HepG2 (cell line): ENCODE data around the gene DNAJC12. TPM values are rescaled to one million over a fixed set of nuclear protein-coding genes. Genes with fewer than 3 reads are reported as not detected.

Source experiments
- ARHGAP35 ChIP-seq: sonication (generic); formaldehyde crosslinking; IDR thresholded peaks from 2 replicates; pipeline ENCODE4 v1.9.0; 2022; ENCODE audit warnings: mild to moderate bottlenecking, inconsistent platforms, moderate library complexity, missing genetic modification reagents, borderline replicate concordance
- CSRNP1 ChIP-seq: sonication (generic); formaldehyde crosslinking; IDR thresholded peaks from 2 replicates; pipeline ENCODE4 v1.8.1; 2023; ENCODE audit warnings: mild to moderate bottlenecking, missing genetic modification reagents
- ELK4 ChIP-seq: sonication (generic); formaldehyde crosslinking; IDR thresholded peaks from 2 replicates; pipeline ENCODE4 v1.9.0; 2021; ENCODE audit warnings: missing genetic modification reagents, borderline replicate concordance
- EP300 ChIP-seq, 3 experiments: sonication (generic) in 1 of 3; formaldehyde crosslinking in 1 of 3; IDR thresholded peaks; 2 replicates each; pipeline versions ENCODE4 v1.5.1 to v1.6.1; 2011 to 2020; ENCODE audit warnings: low read depth in 2 of 3, low read length in 2 of 3, borderline replicate concordance in 1 of 3, improper control_type of control experiment in 1 of 3, mild to moderate bottlenecking in 1 of 3, missing genetic modification reagents in 1 of 3, moderate library complexity in 1 of 3
- ISX ChIP-seq: sonication (generic); formaldehyde crosslinking; conservative IDR thresholded peaks from 2 replicates; pipeline ENCODE4 v1.5.0; 2020; ENCODE audit warnings: missing genetic modification reagents
- JDP2 ChIP-seq: sonication (generic); formaldehyde crosslinking; IDR thresholded peaks from 2 replicates; pipeline ENCODE4 v1.8.1; 2022; ENCODE audit warnings: missing genetic modification reagents, borderline replicate concordance
- NFYB ChIP-seq: sonication (generic); formaldehyde crosslinking; IDR thresholded peaks from 2 replicates; pipeline ENCODE4 v1.4.0; 2020; ENCODE audit warnings: missing genetic modification reagents
- PLSCR1 ChIP-seq: sonication (generic); formaldehyde crosslinking; IDR thresholded peaks from 2 replicates; pipeline ENCODE4 v1.5.0; 2020; ENCODE audit warnings: missing genetic modification reagents, mild to moderate bottlenecking, borderline replicate concordance
- POLR2G ChIP-seq: fragments of 200-400 bp; formaldehyde crosslinking; IDR thresholded peaks from 2 replicates; pipeline ENCODE4 v1.6.1; 2018; ENCODE audit warnings: mild to moderate bottlenecking, low read depth, low read length, moderate library complexity
- PRMT3 ChIP-seq: sonication (generic); formaldehyde crosslinking; IDR thresholded peaks from 2 replicates; pipeline ENCODE4 v1.8.1; 2022; ENCODE audit warnings: low read depth, mild to moderate bottlenecking, moderate library complexity, missing genetic modification reagents, borderline replicate concordance
- SAFB2 ChIP-seq: sonication (generic); formaldehyde crosslinking; IDR thresholded peaks from 2 replicates; pipeline ENCODE4 v1.5.1; 2020; ENCODE audit warnings: missing genetic modification reagents, low read depth, mild to moderate bottlenecking, borderline replicate concordance
- SMARCC2 ChIP-seq: fragments of 450-650 bp; IDR thresholded peaks from 2 replicates; pipeline ENCODE4 v1.6.1; 2017; ENCODE audit warnings: antibody characterized with exemption, mild to moderate bottlenecking
- STAG1 ChIP-seq: sonication (generic); formaldehyde crosslinking; IDR thresholded peaks from 2 replicates; pipeline ENCODE4 v1.4.0; 2020; ENCODE audit warnings: missing genetic modification reagents
- TBP ChIP-seq: sonication (generic); formaldehyde crosslinking; IDR thresholded peaks from 2 replicates; pipeline ENCODE4 v1.5.0; 2020; ENCODE audit warnings: missing genetic modification reagents
- ZBTB10 ChIP-seq: sonication (generic); formaldehyde crosslinking; IDR thresholded peaks from 2 replicates; pipeline ENCODE4 v1.4.0; 2020; ENCODE audit warnings: missing genetic modification reagents, borderline replicate concordance
- ZNF207 ChIP-seq: fragments of 450-650 bp; IDR thresholded peaks from 2 replicates; pipeline ENCODE4 v1.6.1; 2016; ENCODE audit warnings: antibody characterized with exemption, borderline replicate concordance
- ZNF30 ChIP-seq: sonication (generic); formaldehyde crosslinking; IDR thresholded peaks from 2 replicates; pipeline ENCODE4 v1.5.0; 2020; ENCODE audit warnings: mild to moderate bottlenecking, missing genetic modification reagents
- ZNF562 ChIP-seq: sonication (generic); formaldehyde crosslinking; IDR thresholded peaks from 2 replicates; pipeline ENCODE4 v1.8.0; 2022; ENCODE audit warnings: missing genetic modification reagents, borderline replicate concordance
- polyA plus RNA-seq, 8 experiments: library from polyadenylated mRNA; depleted of rRNA in 3 of 8; stranded (reverse) in 7 of 8; unstranded in 1 of 8; fragments of >200 nt; fragmentation: Illumina TruSeq in 4 of 8; extraction: Trizol in 4 of 8; gene quantifications; 2 replicates each; pipeline versions ENCODE4 v1.2.1 to v1.2.3, GENCODE V29; 2011 to 2016; ENCODE audit warnings: low read depth in 4 of 8, missing spikeins in 1 of 8, mixed read lengths in 1 of 8; ENCODE audit not compliant: insufficient read depth in 1 of 8
- total RNA-seq, 5 experiments: library from RNA; depleted of rRNA; stranded (reverse); fragments of >200 nt; fragmentation: Illumina TruSeq; extraction: Trizol; gene quantifications; 2 replicates each; pipeline ENCODE4 v1.2.3, GENCODE V29; 2016; ENCODE audit warnings: low read depth in 1 of 5

Gene DNAJC12
- total and polyA plus RNA-seq, 2 of the 13 experiments (the other 11 are each of a cell fraction or from before 2014, with no cell fraction given): 11.6 to 43.9 TPM

GRCh38 chr10:67803588-67804394, 34.2 kb downstream of the DNAJC12 start (continued):
- TF ChIP-seq SMARCC2: no peak
- TF ChIP-seq ISX (CRISPR knock-in tag): no peak
- TF ChIP-seq SAFB2 (CRISPR knock-in tag): no peak
- no peak for TF ChIP-seq ARHGAP35 (CRISPR knock-in tag)
- TF ChIP-seq PRMT3 (CRISPR knock-in tag): no peak
- TF ChIP-seq ZNF562 (CRISPR knock-in tag): no peak
- TF ChIP-seq JDP2: no peak
- no peak for TF ChIP-seq ZNF207
- TF ChIP-seq CSRNP1: 0 out of 2 replicates have a peak, but pooled peaks have one; percentile 47
- peak; percentile 54; the same call in 1 of the 2 replicates for TF ChIP-seq POLR2G
- no peak for TF ChIP-seq NFYB
- TF ChIP-seq ZBTB10 (CRISPR knock-in tag): peak; percentile 93; the same call in 1 of the 2 replicates
- peak; percentile 82 to 99 for TF ChIP-seq EP300 (IDR thresholded peaks at IDR 0.05; ENCODE audit: low read depth in 2 of 2, low read length in 2 of 2)
- TF ChIP-seq EP300 (CRISPR knock-in tag; IDR thresholded peaks at IDR 0.05; ENCODE audit: borderline replicate concordance): peak; percentile 97
- no peak for TF ChIP-seq ZNF30 (CRISPR knock-in tag)
- no peak for TF ChIP-seq TBP (CRISPR knock-in tag)
- TF ChIP-seq STAG1 (CRISPR knock-in tag): no peak
- TF ChIP-seq ELK4 (CRISPR knock-in tag): no peak
- no peak for TF ChIP-seq PLSCR1 (CRISPR knock-in tag)
